T-helper 2 cell treated with Interferon-gamma antibody and Interleukin-4, amounts not matched to agents 5 μg/mL and 100 μg/mL, for 36 hours (primary cell): Measurements from ENCODE around the gene PPP1R13B.
A peak's percentile ranks its signal among the peaks of the same experiment; 100 is the strongest.

Experiments
- DNase-seq: peaks from one replicate; pipeline ENCODE4 v3.0.0; 2021; ENCODE audit warnings: low spot score
- H3K27ac Mint-ChIP-seq: one replicate; pipeline ENCODE4 v1.8.0; 2021; ENCODE audit warnings: mild to moderate bottlenecking, mixed read lengths
- H3K27me3 Mint-ChIP-seq: one replicate; pipeline ENCODE4 v1.8.0; 2021; ENCODE audit warnings: low read depth, mixed read lengths
- H3K36me3 Mint-ChIP-seq: one replicate; pipeline ENCODE4 v1.8.0; 2021; ENCODE audit warnings: low read depth, mixed read lengths
- H3K4me1 Mint-ChIP-seq: one replicate; pipeline ENCODE4 v1.8.0; 2021; ENCODE audit warnings: low read depth, mixed read lengths
- H3K4me3 Mint-ChIP-seq: one replicate; pipeline ENCODE4 v1.8.0; 2022; ENCODE audit warnings: mild to moderate bottlenecking, moderate library complexity, mixed read lengths
- H3K9me3 Mint-ChIP-seq: one replicate; pipeline ENCODE4 v1.8.0; 2021; ENCODE audit warnings: mixed read lengths

PPP1R13B gene

GRCh38 chr14:103729496-103730448 is 117.6 kb downstream of the PPP1R13B start:
- Mint-ChIP-seq H3K27ac (no peak overlapping the region), H3K27me3 (no peaks in the 10 kb centered on the region), H3K9me3 (no peaks in the 10 kb centered on the region), H3K4me1 (no peaks in the 10 kb centered on the region), H3K36me3 (peaks cover 6% of the 10 kb centered on the region), H3K4me3 (no peak overlapping the region)
- DNase-seq = no peak

DNA sequence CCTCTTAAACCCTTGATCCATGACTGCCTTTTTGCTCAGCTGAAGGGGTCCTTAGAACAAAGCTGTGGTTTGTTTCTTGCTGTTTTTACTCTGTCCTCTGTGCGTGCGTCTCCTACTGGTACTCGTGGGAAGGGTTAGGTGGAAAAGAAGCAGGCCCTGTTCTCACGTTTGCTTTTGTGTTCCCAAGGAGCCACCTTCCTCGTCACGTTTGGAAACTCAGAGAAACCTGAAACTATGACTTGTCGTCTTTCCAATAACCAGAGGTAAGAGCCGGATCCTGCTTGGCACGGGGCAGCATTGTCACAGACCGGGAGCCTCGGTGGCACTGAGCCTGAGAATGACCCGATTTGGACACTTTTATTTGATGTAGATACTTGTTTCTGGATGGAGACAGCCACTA is 118.7 kb downstream of the PPP1R13B start:
- Mint-ChIP-seq H3K36me3 (peaks cover 6% of the 10 kb centered on the region), H3K4me1 (no peaks in the 10 kb centered on the region), H3K27ac (no peak overlapping the region), H3K27me3 (no peaks in the 10 kb centered on the region), H3K4me3 (no peak overlapping the region), H3K9me3 (no peaks in the 10 kb centered on the region)
- no peak for DNase-seq

GRCh38 chr14:103728141-103728540 is 119.2 kb downstream of the PPP1R13B start:
- H3K4me3 Mint-ChIP-seq = no peak overlapping the region
- H3K36me3 Mint-ChIP-seq = peaks cover 6% of the 10 kb centered on the region
- no peaks in the 10 kb centered on the region for H3K4me1 Mint-ChIP-seq
- no peaks in the 10 kb centered on the region for H3K27me3 Mint-ChIP-seq
- H3K9me3 Mint-ChIP-seq = no peaks in the 10 kb centered on the region
- no peak for DNase-seq
- no peak overlapping the region for H3K27ac Mint-ChIP-seq

- no peak overlapping the region for H3K27ac Mint-ChIP-seq
- H3K27me3 Mint-ChIP-seq = no peaks in the 10 kb centered on the region
- H3K4me1 Mint-ChIP-seq = no peaks in the 10 kb centered on the region
- H3K9me3 Mint-ChIP-seq = no peaks in the 10 kb centered on the region
- H3K36me3 Mint-ChIP-seq = peaks cover 2% of the 10 kb centered on the region
- no peak for DNase-seq
- H3K4me3 Mint-ChIP-seq = no peak overlapping the region
Measured at GRCh38 chr14:103727313-103727980, 119.9 kb downstream of the PPP1R13B start.

- peaks cover 2% of the 10 kb centered on the region for H3K36me3 Mint-ChIP-seq
Measured at GRCh38 chr14:103726474-103726873, 120.9 kb downstream of the PPP1R13B start.

DNA sequence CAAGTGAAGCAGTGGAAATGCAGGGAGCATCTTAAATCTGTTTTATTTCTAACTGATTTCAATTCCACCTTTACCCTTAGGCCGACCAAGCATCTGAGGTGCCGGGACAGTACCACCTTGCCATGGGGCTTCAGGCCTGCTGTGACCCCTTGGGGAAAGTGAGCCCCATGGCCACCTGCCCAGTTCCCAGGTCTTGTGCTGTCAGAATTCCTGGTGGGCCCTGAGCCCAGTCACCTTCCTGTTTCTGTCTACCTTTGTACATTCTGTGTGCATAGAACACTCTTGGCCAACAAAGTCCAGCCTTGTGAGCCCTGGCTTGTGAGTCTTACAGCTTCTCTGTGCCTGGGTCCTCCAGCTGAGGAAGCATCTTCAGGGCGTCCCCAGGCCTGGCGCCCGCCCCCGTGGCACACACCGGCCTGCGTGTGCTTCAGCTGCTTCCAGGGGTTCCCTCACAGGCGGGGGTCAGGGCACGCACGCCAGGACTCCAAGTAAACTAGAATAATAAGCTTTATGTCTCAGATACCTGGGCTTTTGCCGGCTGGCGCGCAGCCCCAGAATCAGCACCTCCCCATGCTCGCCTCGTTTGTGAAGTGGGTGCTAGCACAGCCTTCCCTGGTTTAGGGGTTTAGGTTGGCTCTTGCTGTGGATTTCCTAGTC is 121.5 kb downstream of the PPP1R13B start:
- H3K9me3 Mint-ChIP-seq = no peaks in the 10 kb centered on the region
- DNase-seq = no peak
- H3K4me3 Mint-ChIP-seq = no peak overlapping the region
- H3K4me1 Mint-ChIP-seq = no peaks in the 10 kb centered on the region
- H3K27me3 Mint-ChIP-seq = no peaks in the 10 kb centered on the region
- peaks cover 2% of the 10 kb centered on the region for H3K36me3 Mint-ChIP-seq
- no peak overlapping the region for H3K27ac Mint-ChIP-seq

More at GRCh38 chr14:103726474-103726873, 120.9 kb downstream of the PPP1R13B start:
- Mint-ChIP-seq H3K27ac (no peak overlapping the region), H3K9me3 (no peaks in the 10 kb centered on the region), H3K27me3 (no peaks in the 10 kb centered on the region), H3K4me3 (no peak overlapping the region), H3K4me1 (no peaks in the 10 kb centered on the region)
- DNase-seq = no peak

DNA sequence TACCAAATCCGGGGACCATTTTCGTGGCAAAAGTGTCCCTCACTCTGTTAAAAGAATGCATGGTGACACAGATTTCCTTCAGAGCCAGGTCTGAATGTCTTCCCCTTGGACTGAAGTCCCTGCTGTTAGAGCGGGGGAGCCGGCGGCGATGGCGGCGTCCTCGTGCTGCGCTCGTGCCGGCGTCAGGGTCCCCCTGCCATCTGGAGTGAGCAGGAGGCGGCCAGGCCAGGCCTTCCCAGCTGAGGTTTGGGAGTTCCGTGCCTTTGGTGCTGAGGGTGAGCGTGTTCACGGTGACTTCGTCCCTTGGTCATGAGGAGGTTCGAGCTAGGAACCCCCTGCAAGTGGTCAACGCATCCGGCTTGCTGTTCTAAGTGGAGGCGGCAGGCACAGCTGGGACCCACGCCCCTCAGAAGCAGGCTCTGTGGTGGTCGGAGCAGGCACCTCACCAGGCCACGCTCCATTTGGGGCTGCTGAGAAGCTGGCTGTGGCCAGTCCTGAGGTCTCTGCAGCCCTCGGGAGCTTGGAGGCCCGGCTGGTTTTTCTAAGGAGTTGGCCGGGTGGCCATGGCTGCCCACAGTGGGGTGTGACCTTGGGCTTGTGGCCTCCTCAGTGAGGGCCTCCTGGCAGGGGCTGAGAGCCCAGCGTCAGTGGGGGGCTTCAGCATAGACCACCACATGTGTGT is 122.2 kb downstream of the PPP1R13B start:
- Mint-ChIP-seq H3K27me3 (no peaks in the 10 kb centered on the region), H3K4me3 (no peak overlapping the region), H3K27ac (no peak overlapping the region), H3K4me1 (no peaks in the 10 kb centered on the region), H3K9me3 (no peaks in the 10 kb centered on the region), H3K36me3 (peaks cover 2% of the 10 kb centered on the region)
- no peak for DNase-seq

DNA sequence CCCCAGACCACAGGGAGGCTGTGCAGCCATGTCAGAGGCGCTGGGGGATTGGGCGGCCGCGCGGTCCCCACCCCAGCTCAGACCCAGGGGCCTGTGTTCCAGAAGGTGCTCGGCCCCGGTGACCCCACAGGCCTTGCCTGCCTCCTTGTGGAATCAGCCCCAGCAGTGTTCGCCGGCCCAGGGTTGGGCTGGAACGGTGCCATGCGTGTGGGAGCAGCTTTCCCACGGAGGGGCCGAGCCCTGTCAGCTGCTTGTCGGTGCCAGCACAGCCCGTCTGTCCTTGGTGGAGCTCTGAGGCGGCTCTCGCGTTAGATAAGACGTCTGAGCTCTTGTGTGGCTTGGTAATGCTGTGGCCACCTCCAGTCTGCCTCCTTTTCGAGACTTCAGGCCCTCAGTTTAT is 123.3 kb downstream of the PPP1R13B start:
- Mint-ChIP-seq H3K9me3 (no peaks in the 10 kb centered on the region), H3K27ac (no peak overlapping the region), H3K4me1 (peaks cover 1% of the 10 kb centered on the region)

GRCh38 chr14:103723748-103724081 is 123.7 kb downstream of the PPP1R13B start:
- Mint-ChIP-seq H3K27ac (no peak overlapping the region), H3K27me3 (no peaks in the 10 kb centered on the region), H3K36me3 (no peaks in the 10 kb centered on the region), H3K4me1 (peaks cover 2% of the 10 kb centered on the region), H3K9me3 (no peaks in the 10 kb centered on the region), H3K4me3 (no peak overlapping the region)
- DNase-seq = no peak

More for the DNA sequence above, 123.3 kb downstream of the PPP1R13B start:
- Mint-ChIP-seq H3K27me3 (no peaks in the 10 kb centered on the region), H3K36me3 (no peaks in the 10 kb centered on the region), H3K4me3 (no peak overlapping the region)
- no peak for DNase-seq

DNA sequence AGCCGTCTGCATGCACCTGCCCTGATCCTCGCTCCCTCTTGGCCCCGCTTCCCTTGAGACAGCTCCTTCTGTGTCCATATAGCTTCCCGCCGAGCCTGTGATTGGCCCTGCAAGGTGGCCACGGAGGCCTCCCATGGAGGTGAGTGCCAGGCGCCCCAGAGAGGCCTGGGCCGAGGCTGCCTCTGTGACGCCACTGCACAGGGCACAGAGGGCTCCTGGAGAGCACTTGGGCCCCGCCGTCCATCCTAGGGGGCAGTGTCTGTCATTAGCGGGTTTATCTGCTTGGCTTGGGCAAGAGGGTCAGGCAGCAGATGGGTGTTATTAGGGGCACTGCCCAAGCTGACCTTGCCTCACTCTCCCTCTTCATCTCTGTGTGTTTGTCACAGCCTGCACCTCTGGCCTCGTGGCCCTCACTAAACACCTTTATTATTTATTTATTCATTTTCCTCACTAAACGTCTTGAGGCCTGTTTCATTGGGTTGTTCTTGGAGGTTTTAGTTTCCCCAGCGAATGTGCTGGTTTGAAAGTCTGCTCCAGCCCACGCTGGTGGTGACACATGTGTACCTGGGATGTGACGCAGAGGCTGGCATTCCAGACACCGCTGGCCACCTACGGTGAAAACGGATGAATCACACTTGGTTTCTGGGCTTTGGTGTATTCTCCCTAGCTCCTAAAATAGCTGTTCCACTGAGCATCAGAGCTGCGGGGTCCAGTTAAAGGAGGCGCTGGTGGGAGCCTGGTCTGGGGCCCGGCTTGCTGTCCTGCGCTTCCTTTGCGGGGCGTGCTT is 125.8 kb downstream of the PPP1R13B start:
- H3K27ac Mint-ChIP-seq = no peak overlapping the region
- peaks cover 11% of the 10 kb centered on the region for H3K4me1 Mint-ChIP-seq
- no peaks in the 10 kb centered on the region for H3K9me3 Mint-ChIP-seq
- no peaks in the 10 kb centered on the region for H3K27me3 Mint-ChIP-seq
- H3K36me3 Mint-ChIP-seq = no peaks in the 10 kb centered on the region
- peak; percentile 30 for DNase-seq
- no peak overlapping the region for H3K4me3 Mint-ChIP-seq

GRCh38 chr14:103719751-103720150 is 127.6 kb downstream of the PPP1R13B start:
- no peak for DNase-seq
- Mint-ChIP-seq H3K9me3 (no peaks in the 10 kb centered on the region), H3K27ac (no peak overlapping the region)

GRCh38 chr14:103718572-103718971 is 128.8 kb downstream of the PPP1R13B start:
- no peak overlapping the region for H3K27ac Mint-ChIP-seq
- no peak overlapping the region for H3K4me3 Mint-ChIP-seq
- peaks cover 6% of the 10 kb centered on the region for H3K36me3 Mint-ChIP-seq
- DNase-seq = no peak
- H3K4me1 Mint-ChIP-seq = peaks cover 14% of the 10 kb centered on the region
- H3K27me3 Mint-ChIP-seq = peaks cover 2% of the 10 kb centered on the region
- H3K9me3 Mint-ChIP-seq = no peaks in the 10 kb centered on the region

More at GRCh38 chr14:103719751-103720150, 127.6 kb downstream of the PPP1R13B start:
- Mint-ChIP-seq H3K4me3 (no peak overlapping the region), H3K27me3 (peaks cover 2% of the 10 kb centered on the region), H3K36me3 (peaks cover 2% of the 10 kb centered on the region), H3K4me1 (peaks cover 11% of the 10 kb centered on the region)

DNA sequence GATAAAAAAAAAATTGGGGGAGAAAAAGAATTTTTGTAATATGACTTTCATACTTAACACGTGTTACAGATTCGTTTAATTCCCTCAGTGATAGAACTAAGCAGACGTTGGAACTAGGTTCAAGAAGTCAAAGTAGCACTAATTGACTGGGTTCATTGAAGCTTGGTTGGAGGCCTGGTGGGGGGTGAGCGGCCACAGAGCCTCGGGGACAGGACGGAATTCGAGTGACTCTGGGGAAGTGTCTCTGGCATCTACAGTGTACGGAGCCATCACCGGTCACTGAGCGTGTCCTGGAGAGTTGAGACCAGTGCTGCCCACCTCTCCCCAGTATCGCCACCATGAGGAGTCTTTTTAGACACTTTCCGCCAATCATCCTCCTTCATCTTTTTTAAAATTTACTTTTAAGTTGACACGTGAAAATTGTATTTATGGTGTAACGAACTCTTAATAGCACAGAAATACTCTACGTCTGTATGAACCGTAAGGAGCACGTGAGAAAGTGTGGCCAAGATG is 130.4 kb downstream of the PPP1R13B start:
- peaks cover 21% of the 10 kb centered on the region for H3K4me1 Mint-ChIP-seq
- DNase-seq = no peak
- peak overlapping the region; percentile 71 for H3K4me3 Mint-ChIP-seq
- H3K36me3 Mint-ChIP-seq = peaks cover 9% of the 10 kb centered on the region
- H3K9me3 Mint-ChIP-seq = no peaks in the 10 kb centered on the region
- H3K27ac Mint-ChIP-seq = no peak overlapping the region
- H3K27me3 Mint-ChIP-seq = peaks cover 2% of the 10 kb centered on the region
